ENCODE data around the gene ARF3. TPM values are rescaled to one million over a fixed set of nuclear protein-coding genes. Genes with fewer than 3 reads are reported as not detected.

The ARF3 gene
- total and polyA plus RNA-seq, 4 donors, result 14.1 to 29.5 (median 19.4) TPM

DNA sequence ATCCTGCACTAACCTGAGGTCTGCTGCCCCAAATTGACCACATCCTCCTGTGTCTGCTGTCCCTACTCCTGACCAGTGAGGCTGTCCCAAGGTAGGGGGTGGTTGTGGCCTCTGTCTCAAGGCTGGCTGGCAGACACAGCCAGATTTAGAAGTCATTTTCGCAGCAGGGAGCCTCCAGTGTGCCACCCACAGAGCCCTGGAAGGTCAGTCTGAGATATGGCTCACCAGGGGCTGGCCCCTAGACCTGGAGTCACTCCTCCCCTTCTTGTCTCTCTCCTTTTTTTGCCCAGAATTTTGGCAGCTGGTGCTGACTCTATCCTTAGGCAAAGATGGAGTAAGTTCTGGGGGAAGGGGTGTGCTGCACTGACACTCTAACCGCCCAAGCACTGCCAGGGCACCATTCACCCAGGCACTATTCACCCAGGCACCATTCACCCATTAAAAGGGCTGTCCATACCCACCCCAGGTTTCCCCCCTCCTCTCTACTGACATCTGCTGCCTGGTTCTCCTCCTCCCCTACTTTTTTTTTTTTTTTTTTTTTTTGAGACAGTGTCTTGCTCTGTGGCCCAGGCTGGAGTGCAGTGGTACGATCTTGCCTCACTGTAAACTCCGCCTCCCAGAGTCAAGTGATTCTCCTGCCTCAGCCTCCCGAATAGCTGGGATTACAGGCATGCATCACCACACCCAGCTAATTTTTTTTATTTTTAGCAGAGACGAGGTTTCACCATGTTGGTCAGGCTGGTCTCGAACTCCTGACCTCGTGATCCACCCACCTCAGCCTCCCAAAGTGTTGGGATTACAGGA, 34.2 kb upstream of the ARF3 start:
- no peaks in the 10 kb centered on the region for H3K36me3 ChIP-seq (ENCODE audit: control insufficient read depth in 4 of 4, insufficient read depth in 3 of 4, low read depth in 1 of 4, low read length in 3 of 4)
- no peak overlapping the region for H3K27ac ChIP-seq (ENCODE audit: low read depth in 1 of 2, low read length in 2 of 2)
- TF ChIP-seq TAF1 (conservative IDR thresholded peaks at IDR 0.05), result no peak
- TF ChIP-seq CTCF (IDR thresholded peaks at IDR 0.05; ENCODE audit: low read depth, low read length, missing input control), result no peak
- TF ChIP-seq HNF4A (conservative IDR thresholded peaks at IDR 0.05), result no peak
- TF ChIP-seq YY1 (IDR thresholded peaks at IDR 0.05), result no peak
- TF ChIP-seq RXRA (IDR thresholded peaks at IDR 0.05), result no peak
- no peak for TF ChIP-seq RAD21 (IDR thresholded peaks at IDR 0.05)
- TF ChIP-seq GABPA (IDR thresholded peaks at IDR 0.05 in 1 of 2, conservative IDR thresholded peaks at IDR 0.05 in 1 of 2), result no peak
- TF ChIP-seq HNF4G (IDR thresholded peaks at IDR 0.05), result no peak
- no peak for TF ChIP-seq ZBTB33 (IDR thresholded peaks at IDR 0.05)
- TF ChIP-seq EGR1 (IDR thresholded peaks at IDR 0.05; ENCODE audit: low read depth in 2 of 2), result no peak
- TF ChIP-seq SP1 (IDR thresholded peaks at IDR 0.05), result no peak
- no peak for TF ChIP-seq FOXA1 (IDR thresholded peaks at IDR 0.05)
- TF ChIP-seq FOXA2 (IDR thresholded peaks at IDR 0.05), result no peak
- TF ChIP-seq JUND (IDR thresholded peaks at IDR 0.05), result no peak
- peaks cover 0 to 6% (median 2%) of the 10 kb centered on the region in 4 donors for H3K27me3 ChIP-seq (ENCODE audit: control insufficient read depth in 4 of 4, insufficient read depth in 4 of 4, low read length in 3 of 4)
- 73% methylated on average over 8 of the region's 8 CpGs for WGBS
- H3K4me3 ChIP-seq (ENCODE audit: low read depth in 1 of 3, low read length in 3 of 3), result no peak overlapping the region
- no peak overlapping the region for H3K9ac ChIP-seq (ENCODE audit: low read depth in 1 of 2, low read length in 2 of 2)
- H3K9me3 ChIP-seq (ENCODE audit: control insufficient read depth in 4 of 4, low read length in 3 of 4), result no peaks in the 10 kb centered on the region
- H3K4me1 ChIP-seq (ENCODE audit: control insufficient read depth in 4 of 4, insufficient read depth in 4 of 4, low read length in 3 of 4), result peaks cover 0 to 10% (median 4%) of the 10 kb centered on the region in 4 donors
- no peak for DNase-seq (ENCODE audit: low spot score)

DNA sequence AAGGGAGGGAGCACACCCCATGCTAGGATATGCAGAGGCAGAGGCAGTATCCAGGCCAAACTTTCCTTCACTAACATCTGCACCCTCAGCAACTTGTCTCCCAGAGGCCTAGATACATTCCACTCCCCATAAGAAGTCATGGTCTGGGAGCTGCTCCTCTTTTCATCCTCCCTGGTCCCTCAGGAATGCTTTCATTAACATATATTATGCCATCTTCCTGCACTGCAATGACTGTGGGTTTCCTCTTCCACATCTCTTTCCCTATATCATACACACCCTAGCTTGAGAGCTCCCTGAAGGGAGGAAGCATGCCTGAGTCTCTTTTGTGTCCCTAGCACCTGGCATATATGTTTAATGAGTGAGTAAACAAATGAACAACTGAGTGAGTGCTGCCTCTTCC, 33.3 kb upstream of the ARF3 start:
- H3K4me1 ChIP-seq (ENCODE audit: control insufficient read depth in 4 of 4, insufficient read depth in 4 of 4, low read length in 3 of 4), result peaks cover 0 to 10% (median 4%) of the 10 kb centered on the region in 4 donors
- H3K4me3 ChIP-seq (ENCODE audit: low read depth in 1 of 3, low read length in 3 of 3), result no peak overlapping the region
- H3K9ac ChIP-seq (ENCODE audit: low read depth in 1 of 2, low read length in 2 of 2), result no peak overlapping the region
- no peak overlapping the region for H3K27ac ChIP-seq (ENCODE audit: low read depth in 1 of 2, low read length in 2 of 2)
- no peaks in the 10 kb centered on the region for H3K36me3 ChIP-seq (ENCODE audit: control insufficient read depth in 4 of 4, insufficient read depth in 3 of 4, low read depth in 1 of 4, low read length in 3 of 4)
- H3K9me3 ChIP-seq (ENCODE audit: control insufficient read depth in 4 of 4, low read length in 3 of 4), result no peaks in the 10 kb centered on the region
- no peak for TF ChIP-seq CTCF (IDR thresholded peaks at IDR 0.05; ENCODE audit: low read depth, low read length, missing input control)
- TF ChIP-seq YY1 (IDR thresholded peaks at IDR 0.05), result no peak
- TF ChIP-seq MAX (IDR thresholded peaks at IDR 0.05), result no peak
- TF ChIP-seq ZBTB33 (IDR thresholded peaks at IDR 0.05), result no peak
- TF ChIP-seq SP1 (IDR thresholded peaks at IDR 0.05), result no peak
- no peak for TF ChIP-seq GABPA (IDR thresholded peaks at IDR 0.05 in 1 of 2, conservative IDR thresholded peaks at IDR 0.05 in 1 of 2)
- peaks cover 0 to 6% (median 2%) of the 10 kb centered on the region in 4 donors for H3K27me3 ChIP-seq (ENCODE audit: control insufficient read depth in 4 of 4, insufficient read depth in 4 of 4, low read length in 3 of 4)
- no peak for DNase-seq (ENCODE audit: low spot score)
